Epithelial cell of proximal tubule (primary cell): Measurements from ENCODE around the gene POU3F2. TPM values are rescaled to one million over a fixed set of nuclear protein-coding genes. Genes with fewer than 3 reads are reported as not detected.

Source experiments
- DNase-seq: peaks from one replicate; pipeline ENCODE4 v3.0.0-alpha.2; 2011; ENCODE audit warnings: low read depth
- H3K4me3 ChIP-seq: 2 replicates; pipeline ENCODE4 v1.5.1; 2011; ENCODE audit warnings: low read depth, mild to moderate bottlenecking, low read length
- total RNA-seq: library from RNA; depleted of rRNA; stranded (reverse); fragments of >200 nt; gene quantifications from 2 replicates; pipeline ENCODE4 v1.2.3, GENCODE V29; 2015
- TF ChIP-seq, protein P1 (sequence below): conservative IDR thresholded peaks from 2 replicates; pipeline ENCODE4 v1.5.1; 2012; ENCODE audit warnings: low read depth, mild to moderate bottlenecking, low read length

The POU3F2 gene
- total RNA-seq, 1 donor from 2014 or later: not detected

DNA sequence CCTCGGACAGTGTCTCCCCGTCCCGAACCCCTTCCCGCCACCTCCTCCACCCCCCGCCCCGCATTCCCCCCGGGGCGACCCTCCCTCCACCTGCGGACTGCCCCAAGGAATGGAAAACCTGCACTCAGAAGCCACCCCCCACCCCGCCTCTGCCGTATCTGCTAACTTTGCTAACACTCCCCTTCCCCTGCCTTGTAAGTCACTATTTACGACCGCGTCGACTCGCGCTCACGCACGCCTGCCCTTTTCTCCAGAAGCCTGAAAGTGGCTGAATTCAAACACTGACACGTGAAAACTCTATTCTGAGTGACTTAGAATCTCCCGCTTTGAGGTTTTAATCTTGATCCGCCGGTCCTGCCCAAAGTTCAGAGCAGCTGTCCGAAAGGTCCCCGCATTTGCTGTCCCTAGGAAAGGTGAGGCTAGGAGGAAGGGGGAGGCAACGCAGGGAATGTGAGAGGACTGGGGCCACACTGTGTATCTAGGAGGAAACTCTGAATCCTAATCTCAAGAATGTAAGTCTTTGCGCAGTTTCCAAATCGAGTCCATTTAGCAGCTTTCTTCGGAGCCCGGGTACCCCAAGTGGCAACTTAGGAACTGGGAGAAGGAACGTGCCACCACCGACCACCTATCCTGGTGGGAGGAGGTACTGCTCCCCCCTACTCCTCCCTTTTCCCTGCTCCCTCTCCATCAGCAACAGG is 9.3 kb upstream of the POU3F2 start:
- H3K4me3 ChIP-seq: no peak overlapping the region
- TF ChIP-seq, protein P1, sequence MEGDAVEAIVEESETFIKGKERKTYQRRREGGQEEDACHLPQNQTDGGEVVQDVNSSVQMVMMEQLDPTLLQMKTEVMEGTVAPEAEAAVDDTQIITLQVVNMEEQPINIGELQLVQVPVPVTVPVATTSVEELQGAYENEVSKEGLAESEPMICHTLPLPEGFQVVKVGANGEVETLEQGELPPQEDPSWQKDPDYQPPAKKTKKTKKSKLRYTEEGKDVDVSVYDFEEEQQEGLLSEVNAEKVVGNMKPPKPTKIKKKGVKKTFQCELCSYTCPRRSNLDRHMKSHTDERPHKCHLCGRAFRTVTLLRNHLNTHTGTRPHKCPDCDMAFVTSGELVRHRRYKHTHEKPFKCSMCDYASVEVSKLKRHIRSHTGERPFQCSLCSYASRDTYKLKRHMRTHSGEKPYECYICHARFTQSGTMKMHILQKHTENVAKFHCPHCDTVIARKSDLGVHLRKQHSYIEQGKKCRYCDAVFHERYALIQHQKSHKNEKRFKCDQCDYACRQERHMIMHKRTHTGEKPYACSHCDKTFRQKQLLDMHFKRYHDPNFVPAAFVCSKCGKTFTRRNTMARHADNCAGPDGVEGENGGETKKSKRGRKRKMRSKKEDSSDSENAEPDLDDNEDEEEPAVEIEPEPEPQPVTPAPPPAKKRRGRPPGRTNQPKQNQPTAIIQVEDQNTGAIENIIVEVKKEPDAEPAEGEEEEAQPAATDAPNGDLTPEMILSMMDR: no peak
- no peak for DNase-seq

DNA sequence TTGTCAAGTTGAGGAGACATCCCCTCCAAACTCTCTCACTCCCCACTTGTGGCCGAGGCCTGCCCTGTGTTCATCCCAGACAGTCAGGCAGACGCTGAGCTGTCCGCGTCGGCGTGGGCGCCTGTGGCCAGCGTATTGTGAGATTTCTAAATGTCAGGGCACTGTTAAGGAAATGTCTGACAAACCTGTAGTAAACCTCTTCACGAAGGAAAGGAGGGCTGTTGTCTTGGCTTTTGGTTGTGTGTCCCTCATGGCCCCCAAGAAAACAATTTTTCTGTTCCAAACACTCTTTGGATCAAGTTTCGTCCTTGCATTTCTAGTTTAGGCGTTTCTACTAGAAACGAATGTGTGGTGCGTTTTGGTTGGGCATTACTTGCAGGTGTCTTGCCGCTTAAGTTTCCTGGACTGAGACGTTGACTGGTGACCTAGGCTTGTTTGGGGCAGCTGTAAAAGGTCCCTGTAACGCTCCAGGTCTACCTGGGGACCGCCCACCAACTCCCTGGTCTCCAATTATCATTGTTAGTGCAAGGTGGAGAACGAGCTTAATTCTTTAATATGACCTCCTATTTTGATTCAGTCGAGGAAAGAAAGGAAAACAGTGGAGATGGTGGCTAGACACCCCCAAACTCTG is 8.7 kb upstream of the POU3F2 start:
- H3K4me3 ChIP-seq: no peak overlapping the region
- TF ChIP-seq, protein P1: no peak
- DNase-seq: no peak

DNA sequence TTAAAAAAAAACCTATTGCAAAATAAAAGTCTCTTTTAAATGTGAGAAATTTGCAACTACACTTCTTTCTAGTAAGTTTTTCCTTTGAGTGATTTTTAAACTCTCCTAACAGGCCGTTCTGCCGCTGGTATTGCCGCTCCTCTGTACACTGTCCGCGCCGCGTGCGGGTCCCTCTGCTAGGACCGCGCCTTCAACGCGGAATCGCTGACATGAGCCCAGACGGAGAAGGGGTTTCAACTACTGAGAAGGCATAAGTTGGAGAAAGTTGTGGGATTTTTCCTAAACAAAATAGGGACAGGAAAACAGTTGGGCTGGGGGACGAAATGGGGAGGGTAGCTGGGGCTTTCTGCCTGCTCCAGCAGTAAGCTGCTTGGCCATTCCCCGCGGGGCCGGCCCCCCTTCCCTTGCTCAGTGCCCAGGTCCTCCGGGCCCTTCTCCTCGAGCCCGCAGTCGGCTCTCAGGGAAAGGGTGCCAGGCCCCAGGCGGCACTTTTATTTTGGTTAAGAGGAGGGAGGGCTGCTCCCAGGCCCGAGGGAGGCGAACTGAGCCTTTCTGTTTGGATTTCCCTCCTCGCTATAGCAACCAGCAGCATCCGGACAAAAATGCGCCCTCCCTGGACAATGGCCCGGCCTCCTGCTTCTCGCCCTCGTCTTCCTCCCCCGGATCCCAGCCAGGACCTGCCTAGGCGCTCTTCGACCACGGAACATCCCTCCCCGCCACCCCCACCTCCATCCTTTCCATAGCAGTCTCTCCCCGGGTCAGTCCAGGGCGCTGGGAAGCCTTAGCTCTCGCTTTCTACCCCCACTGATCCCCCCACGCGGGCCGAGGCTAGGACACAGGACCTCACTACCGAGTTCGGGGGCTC is 6.8 kb upstream of the POU3F2 start:
- TF ChIP-seq, protein P1: no peak
- no peak for DNase-seq
- no peak overlapping the region for H3K4me3 ChIP-seq

DNA sequence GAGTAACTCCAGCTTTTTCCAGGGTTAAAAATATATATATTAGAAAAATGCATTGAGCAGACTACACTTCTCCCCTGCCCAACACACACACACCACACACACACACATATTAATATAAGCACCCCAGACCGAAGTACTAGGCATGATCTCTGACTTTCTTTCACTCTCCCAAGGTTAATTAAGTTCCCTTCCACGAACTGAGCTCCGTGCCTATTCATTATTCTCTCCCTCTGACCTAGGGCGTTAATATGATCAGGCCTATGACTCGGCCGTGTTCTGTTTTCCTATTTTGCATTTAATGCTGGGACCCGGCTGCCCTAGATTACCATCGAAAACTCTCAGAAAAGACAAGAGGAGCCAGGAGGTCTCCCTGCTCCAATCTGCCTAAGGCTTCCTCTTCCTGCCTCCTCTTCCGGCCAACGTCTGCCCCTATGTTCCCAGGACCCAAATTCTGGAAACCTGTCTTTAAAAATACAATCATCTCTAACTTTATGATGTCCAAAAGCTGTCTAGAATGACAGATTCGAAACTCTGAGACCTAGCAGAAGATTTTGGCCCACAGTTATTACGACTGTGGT is 6.1 kb upstream of the POU3F2 start:
- DNase-seq: no peak
- TF ChIP-seq, protein P1: no peak
- H3K4me3 ChIP-seq: no peak overlapping the region

DNA sequence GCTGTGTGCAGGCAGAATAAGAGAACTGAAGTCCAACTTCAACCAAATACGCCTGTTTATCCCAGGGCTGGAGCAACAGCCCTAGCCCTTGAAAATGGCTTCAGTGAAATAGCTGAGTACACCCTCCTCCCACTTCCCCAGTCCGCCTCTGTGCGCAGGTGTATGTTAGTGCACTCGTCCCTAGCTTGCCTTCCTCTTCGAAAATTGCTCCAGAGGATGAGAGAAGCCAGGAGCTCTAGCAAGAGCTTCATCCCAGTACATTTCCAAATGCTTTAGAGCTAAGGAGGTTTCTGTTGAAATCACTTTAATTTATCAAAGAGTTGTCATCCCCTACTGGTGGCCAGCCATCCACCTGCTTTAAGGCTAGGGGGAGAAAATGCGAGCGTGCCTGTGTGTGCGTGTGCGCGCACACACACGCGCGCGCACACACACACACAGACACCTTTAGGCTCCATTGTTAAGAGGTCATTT is 5.4 kb upstream of the POU3F2 start:
- no peak overlapping the region for H3K4me3 ChIP-seq
- TF ChIP-seq, protein P1: no peak
- no peak for DNase-seq

DNA sequence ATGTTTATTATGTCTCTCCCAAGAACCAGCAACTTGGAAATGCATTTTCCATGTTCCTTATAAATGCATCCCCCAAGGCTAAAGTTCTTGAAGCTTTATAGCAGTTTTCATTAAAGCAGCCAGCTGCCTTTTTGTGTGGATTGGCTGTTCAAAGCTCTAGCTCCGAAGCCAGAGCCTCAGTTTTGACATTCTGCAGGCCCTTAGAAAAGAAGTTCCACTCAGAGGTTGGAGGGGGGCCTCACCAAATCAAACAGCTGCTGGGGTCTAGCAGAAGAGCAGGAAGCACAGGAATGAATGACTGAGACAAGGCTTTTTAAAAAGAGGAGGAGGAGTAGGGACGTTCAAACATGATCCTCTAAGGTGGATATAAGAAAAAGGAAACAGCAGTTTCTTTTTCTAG is 4.2 kb upstream of the POU3F2 start:
- H3K4me3 ChIP-seq: no peak overlapping the region
- TF ChIP-seq, protein P1: no peak
- DNase-seq: no peak
